Gastroesophageal sphincter (tissue), 3 donors: ENCODE results near the gene ACOXL.

ENCODE experiments used
- CTCF ChIP-seq, 4 experiments: fragments of 200-600 bp in 2 of 4; fragments of 450-650 bp in 2 of 4; sonication (generic) in 1 of 4; IDR thresholded peaks; one replicate each; pipeline ENCODE4 v1.5.1; 2017 to 2019; ENCODE audit warnings: antibody characterized with exemption in 4 of 4, mild to moderate bottlenecking in 2 of 4, moderate library complexity in 2 of 4
- POLR2A ChIP-seq, 2 donors: fragments of 450-650 bp; IDR thresholded peaks; one replicate each; pipeline ENCODE4 v1.6.1; 2017; ENCODE audit warnings: antibody characterized with exemption in 2 of 2, mild to moderate bottlenecking in 2 of 2, moderate library complexity in 1 of 2

DNA sequence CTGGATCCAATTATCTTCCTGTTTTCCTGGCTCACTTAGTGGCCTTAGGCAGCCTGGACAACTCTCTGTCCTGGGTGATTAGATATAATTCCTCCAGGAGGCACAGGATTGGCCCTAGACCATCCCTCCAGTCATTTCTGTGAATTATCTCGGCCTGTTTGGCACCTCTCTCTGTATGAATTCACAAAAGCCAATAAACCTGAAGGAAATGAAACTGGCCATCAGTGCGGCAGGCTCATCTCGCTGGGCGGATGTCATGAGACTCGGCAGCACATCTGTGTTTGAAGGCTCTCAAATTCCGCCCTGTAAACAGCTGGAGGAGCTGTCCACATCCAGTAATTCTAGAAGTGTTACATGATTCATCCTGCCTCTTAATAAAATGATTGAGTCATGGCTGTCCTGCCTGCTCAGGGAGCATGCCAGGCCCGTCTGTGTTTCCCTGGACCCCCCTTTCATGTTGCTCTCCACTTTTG lies 38.6 kb downstream of the ACOXL start:
- no peak for TF ChIP-seq CTCF (IDR thresholded peaks at IDR 0.05)
- TF ChIP-seq POLR2A (IDR thresholded peaks at IDR 0.05) = no peak
